Stimulated activated CD4-positive, alpha-beta T cell treated with anti-CD3 and anti-CD28 coated beads, Interleukin-15, amount 100 ng/mL, for 24 hours (primary cell): Measurements from ENCODE around the gene B3GAT2.

Experiments
- DNase-seq: peaks from one replicate; pipeline ENCODE4 v3.0.0-alpha.2; 2020

Gene B3GAT2

DNA sequence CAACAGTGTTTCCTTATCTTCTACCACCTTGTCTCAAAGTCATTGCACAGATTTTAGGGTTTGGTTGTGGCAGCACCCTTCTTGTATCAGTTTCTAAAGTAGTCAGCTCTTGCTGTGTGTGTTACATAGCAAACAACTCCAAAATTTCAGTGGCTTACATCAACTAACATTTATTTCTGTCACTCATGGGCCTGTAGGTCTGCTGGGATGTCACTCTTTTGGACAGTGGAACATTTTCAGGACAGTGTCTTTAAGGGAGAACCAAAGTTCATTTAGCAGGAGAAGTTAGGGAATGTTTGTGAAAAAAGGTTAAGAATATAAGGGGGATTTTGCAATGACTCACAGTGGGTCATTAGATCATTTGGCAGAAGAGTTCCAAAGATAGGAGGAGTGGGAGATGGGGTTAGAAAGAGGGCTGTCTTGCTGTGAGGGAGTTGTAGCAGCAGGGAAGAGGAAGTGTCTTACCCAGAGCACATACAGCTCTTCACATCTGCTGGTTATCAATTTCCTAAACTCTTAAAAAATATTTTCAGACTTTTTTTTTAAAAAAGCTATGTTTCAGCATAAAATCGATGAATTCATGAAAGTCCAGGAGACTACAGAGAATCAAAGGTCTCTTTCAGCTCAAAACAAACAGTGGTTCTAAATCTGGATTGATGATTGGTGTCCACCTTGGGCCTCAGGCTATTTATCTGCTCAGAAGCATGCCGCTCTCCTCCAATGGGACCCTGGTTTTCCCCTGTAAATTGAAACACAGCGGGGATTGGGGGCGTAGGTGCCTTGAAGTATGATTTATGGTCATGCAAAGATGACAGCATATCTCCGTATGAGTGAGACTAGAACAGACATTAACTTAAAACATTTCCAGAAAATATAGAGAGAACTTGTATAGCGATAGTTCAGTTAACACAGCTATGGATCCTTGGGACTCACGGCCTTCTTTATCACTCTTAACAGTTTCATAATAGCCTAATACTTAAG, 117.3 kb downstream of the B3GAT2 start:
- no peak for DNase-seq

DNA sequence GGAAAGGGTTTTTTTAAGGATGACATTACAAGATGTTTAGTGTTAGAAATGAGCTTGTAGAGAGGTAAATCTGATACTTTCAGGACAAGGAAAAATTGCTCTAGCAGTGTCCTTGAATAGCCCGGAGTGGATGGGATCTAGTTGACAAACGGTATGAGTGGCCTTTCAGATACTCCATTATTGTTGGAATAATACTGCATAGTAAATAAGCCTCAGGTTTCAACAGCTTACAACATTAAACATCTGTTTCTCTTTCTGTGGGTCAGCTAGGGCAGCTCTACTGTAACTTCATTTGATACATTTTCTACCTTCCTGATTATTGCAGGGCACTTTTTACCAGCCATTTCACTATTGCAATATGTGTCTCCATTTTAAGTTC, 118.0 kb downstream of the B3GAT2 start:
- no peak for DNase-seq

DNA sequence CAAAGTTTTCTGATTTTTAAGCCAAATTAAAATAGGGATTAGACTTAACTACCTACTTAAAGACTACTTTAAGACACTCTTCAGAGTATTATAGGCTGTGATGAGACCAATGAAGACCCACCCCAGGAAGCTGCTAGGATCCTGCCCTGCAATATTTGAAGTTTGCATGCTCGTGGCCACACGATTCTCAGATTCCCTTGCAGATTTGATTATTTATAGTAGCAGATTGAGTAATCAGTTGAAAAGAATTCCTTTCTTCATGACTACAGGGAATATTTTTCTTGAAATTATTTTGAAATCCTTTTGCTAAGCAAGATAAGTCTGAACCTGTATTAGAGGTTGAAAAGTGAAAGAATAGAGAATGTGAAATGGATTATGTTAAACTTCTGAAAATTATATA, 122.3 kb downstream of the B3GAT2 start:
- no peak for DNase-seq

DNA sequence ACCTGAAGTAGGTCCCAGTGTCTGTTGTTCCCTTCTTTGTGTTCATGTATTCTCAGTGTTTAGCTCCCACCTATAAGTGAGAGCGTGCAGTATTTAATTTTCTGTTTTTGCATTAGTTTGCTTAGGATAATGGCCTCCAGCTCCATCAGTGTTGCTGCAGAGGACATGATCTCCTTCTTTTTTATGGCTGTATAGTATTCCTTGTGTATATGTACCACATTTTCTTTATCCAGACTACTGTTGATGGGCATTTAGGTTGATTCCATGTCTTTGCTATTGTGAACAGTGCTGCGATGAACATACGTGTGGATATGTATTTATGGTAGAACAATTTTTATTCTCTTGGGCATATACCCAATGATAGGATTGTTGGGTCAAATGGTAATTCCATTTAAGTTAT, 125.4 kb downstream of the B3GAT2 start:
- DNase-seq = no peak

DNA sequence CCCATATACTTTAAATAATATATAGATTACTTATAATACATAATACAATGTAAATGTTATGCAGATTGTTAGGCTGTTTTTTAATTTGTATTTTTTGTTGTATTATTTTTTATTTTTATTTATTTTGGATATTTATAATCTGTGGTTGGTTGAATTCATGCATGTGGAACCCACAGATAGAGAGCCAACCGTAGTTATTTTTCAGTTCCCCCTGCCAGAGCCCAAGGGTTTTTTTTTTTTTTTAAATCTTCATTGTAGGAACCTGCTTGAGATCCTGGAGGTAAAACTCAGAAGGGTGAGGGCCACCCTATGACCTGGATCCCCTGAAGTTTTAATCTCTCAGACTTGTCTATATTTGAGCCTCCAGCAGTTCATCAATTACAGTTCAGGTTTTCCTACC, 133.2 kb downstream of the B3GAT2 start:
- DNase-seq = no peak

DNA sequence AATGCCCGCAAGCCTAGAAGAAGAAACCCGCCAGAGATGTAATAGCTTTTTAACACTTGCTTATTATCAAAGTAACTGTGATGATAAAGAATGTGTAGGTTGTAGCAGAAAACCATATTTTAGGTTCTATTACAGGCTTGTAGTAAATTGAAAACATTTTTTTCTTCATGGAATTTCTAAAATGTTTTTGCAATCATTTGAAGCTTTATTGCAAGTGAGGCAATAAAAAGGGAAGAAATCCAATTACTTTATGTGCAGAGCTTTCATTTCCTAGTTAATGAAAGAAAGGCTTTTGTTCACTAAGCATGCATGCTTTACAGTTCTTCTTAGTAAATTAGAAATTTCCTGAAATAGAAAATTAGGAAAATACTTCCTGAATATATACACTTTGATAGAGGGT, 135.1 kb downstream of the B3GAT2 start:
- no peak for DNase-seq

DNA sequence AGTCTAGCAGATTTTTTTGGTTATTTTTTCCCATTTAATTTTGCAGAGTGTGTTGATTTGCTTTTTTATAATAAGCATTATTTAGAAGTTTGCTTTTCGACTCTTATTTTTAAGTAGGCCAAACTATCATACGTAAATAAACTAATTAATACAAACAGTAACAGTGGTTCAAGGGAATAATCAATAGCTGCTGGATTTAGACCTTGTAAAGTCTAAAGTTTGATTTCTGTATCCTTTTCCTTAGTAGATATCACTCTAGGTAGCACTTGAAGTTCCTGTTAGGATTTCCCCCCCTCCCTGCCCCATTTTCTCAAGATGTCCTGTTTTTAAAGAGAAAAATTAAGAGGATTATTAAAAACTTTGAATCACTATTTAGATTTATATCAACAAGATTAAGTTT, 136.1 kb downstream of the B3GAT2 start:
- DNase-seq = no peak

DNA sequence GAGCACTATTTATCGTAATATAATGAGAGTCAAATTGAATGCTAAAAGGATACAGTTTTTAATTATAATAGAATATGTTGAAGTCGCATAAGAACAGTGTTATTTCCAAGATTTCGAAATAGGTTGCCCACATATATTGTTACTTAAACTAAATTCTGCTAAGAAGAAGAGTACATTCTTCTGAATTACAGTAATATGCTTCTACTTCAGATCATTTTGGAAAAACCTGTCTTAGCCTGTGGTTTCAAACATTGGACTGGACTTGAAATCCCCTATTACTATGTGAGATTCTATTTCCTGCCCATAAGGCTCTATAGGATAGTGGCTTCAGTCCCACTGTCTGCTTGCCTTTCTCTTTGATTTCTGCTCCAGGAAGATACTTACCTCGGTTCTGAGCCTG, 137.2 kb downstream of the B3GAT2 start:
- DNase-seq = no peak

DNA sequence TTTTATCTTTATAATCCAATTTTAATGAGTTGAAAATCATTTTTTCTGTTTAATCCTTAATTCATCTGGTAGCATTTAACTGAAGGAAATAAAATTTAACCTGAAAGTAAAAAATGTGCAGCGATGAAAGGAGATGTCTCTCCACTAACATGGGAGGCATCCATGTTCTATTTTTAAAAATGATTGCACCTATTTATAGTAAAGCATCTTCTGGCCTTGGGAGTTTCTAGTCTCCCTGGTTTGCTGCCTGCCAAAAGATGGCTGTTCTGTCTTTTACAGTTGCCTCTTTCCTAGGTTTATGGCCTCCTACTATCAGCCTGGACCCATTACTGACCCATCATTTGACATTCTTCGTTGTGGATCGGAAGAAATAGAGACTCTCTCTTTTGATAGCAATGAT, 143.0 kb downstream of the B3GAT2 start:
- DNase-seq = no peak

DNA sequence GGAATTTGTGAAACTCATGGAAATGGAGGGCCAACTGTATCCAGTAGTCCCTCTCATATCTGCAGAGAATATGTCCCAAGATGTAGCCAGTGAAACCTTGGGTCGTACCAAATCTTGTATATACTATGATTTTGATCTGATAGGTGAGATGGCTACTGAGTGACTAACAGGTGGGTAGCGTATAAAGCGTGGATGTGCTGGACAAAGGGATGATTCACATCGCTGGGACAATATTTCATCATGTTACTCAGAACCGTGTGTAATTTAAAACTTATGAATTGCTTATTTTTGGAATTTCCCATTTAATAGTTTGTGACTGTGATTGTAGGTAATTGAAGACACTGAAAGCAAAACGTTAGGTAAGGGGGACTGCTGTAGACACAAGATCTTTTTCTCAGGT, 145.1 kb downstream of the B3GAT2 start:
- DNase-seq = no peak
